KMS-11 (cell line): Measurements from ENCODE around the gene CACNG1.

Source experiments
- H2AFZ ChIP-seq: fragments of 200-600 bp; sonication (generic); 2 replicates; pipeline ENCODE4 v1.6.1; 2016; ENCODE audit warnings: antibody characterized with exemption, mixed run types, low read depth
- H3K27ac ChIP-seq: fragments of 200-600 bp; sonication (generic); 2 replicates; pipeline ENCODE4 v1.6.1; 2016; ENCODE audit warnings: mild to moderate bottlenecking, mixed run types
- H3K27me3 ChIP-seq: fragments of 200-600 bp; sonication (generic); 2 replicates; pipeline ENCODE4 v1.6.1; 2017; ENCODE audit warnings: mild to moderate bottlenecking, low read depth, mixed run types, moderate library complexity; ENCODE audit not compliant: insufficient read depth
- H3K36me3 ChIP-seq: fragments of 200-600 bp; sonication (generic); 2 replicates; pipeline ENCODE4 v1.6.1; 2017; ENCODE audit warnings: mild to moderate bottlenecking, mixed run types; ENCODE audit not compliant: insufficient read depth
- H3K4me1 ChIP-seq: fragments of 200-600 bp; sonication (generic); 2 replicates; pipeline ENCODE4 v1.6.1; 2016; ENCODE audit warnings: mild to moderate bottlenecking, low read depth, mixed run types; ENCODE audit not compliant: poor library complexity, severe bottlenecking
- H3K4me2 ChIP-seq: fragments of 200-600 bp; sonication (generic); 2 replicates; pipeline ENCODE4 v1.7.0; 2016; ENCODE audit warnings: mild to moderate bottlenecking, mixed run types
- H3K4me3 ChIP-seq: fragments of 200-600 bp; sonication (generic); IDR thresholded peaks from 2 replicates; pipeline ENCODE4 v1.6.1; 2017; ENCODE audit warnings: low read depth, low read length, mixed read lengths; ENCODE audit not compliant: insufficient read depth
- H3K79me2 ChIP-seq: fragments of 200-600 bp; sonication (generic); 2 replicates; pipeline ENCODE4 v1.6.1; 2016; ENCODE audit warnings: low read depth, mixed run types; ENCODE audit not compliant: insufficient read depth
- H3K9ac ChIP-seq: fragments of 200-600 bp; sonication (generic); 2 replicates; pipeline ENCODE4 v1.6.1; 2016; ENCODE audit warnings: mild to moderate bottlenecking, mixed run types
- H4K20me1 ChIP-seq: fragments of 200-600 bp; sonication (generic); 2 replicates; pipeline ENCODE4 v1.6.1; 2016; ENCODE audit warnings: mild to moderate bottlenecking, mixed run types; ENCODE audit not compliant: insufficient read depth
- CTCF ChIP-seq: fragments of 200-600 bp; sonication (generic); conservative IDR thresholded peaks from 2 replicates; pipeline ENCODE4 v1.6.1; 2017; ENCODE audit warnings: low read depth, mild to moderate bottlenecking, antibody characterized with exemption, low read length, moderate library complexity, mixed read lengths

CACNG1 gene

GRCh38 chr17:67066717-67067116 is 22.4 kb downstream of the CACNG1 start:
- Histone ChIP-seq H3K27ac (no peak overlapping the region), H3K79me2 (no peaks in the 10 kb centered on the region), H2AFZ (no peak overlapping the region), H4K20me1 (no peaks in the 10 kb centered on the region), H3K4me2 (no peak overlapping the region), H3K9ac (no peak overlapping the region), H3K4me1 (no peaks in the 10 kb centered on the region), H3K36me3 (no peaks in the 10 kb centered on the region), H3K4me3 (no peak overlapping the region), H3K27me3 (no peaks in the 10 kb centered on the region)
- TF ChIP-seq CTCF = no peak

DNA sequence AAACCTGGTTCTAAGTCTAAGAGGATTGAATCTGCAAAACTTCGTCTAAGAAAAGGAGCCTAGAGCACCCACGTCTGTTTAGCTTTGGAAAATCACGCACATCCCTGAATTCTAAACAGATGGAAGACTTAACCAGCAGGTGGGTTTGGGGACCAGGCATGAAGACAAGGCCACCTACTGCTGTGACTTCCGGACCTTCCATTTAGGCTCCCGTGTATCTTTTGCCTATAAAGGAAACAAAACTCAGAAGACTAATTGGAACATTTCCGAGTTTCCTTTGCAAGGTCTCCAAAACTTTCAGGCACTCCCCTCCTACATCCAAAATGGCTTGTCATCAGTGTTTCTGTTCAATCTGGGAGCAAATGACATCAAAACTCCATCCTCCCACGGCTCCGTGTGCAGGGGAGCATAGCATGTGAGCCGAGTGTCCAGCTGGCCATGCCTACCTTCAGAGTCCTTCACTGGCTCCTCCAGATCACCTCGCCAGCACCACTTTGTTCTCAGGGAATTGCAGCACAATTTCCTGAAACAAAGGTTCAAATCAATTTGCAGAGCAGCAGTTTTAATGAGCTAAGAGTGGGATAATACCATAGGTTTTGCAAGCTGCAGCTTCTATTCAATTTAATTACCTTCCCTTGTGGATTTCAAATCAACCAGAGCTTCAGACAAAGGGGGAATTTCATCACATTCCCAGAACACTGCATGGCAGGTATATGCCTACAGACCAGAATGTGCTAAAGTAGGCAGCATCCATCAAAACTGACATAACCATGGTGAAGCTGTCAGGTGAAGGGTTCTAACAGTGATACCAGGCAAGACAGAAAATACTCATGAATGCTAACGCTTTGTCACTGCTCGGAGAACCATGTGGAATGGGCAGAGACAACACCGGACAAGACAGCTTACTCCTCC is 23.5 kb downstream of the CACNG1 start:
- no peaks in the 10 kb centered on the region for H3K79me2 ChIP-seq
- no peaks in the 10 kb centered on the region for H3K36me3 ChIP-seq
- H3K27me3 ChIP-seq = no peaks in the 10 kb centered on the region
- no peak overlapping the region for H3K4me2 ChIP-seq
- H4K20me1 ChIP-seq = no peaks in the 10 kb centered on the region
- H3K9ac ChIP-seq = no peak overlapping the region
- H3K27ac ChIP-seq = no peak overlapping the region
- no peak overlapping the region for H3K4me3 ChIP-seq
- no peak overlapping the region for H2AFZ ChIP-seq
- no peaks in the 10 kb centered on the region for H3K4me1 ChIP-seq
- TF ChIP-seq CTCF = no peak

- Histone ChIP-seq H3K9ac (no peak overlapping the region), H4K20me1 (no peaks in the 10 kb centered on the region), H3K79me2 (no peaks in the 10 kb centered on the region), H3K36me3 (no peaks in the 10 kb centered on the region), H3K4me1 (no peaks in the 10 kb centered on the region), H3K27ac (no peak overlapping the region), H2AFZ (no peak overlapping the region), H3K4me2 (no peak overlapping the region), H3K27me3 (no peaks in the 10 kb centered on the region), H3K4me3 (no peak overlapping the region)
- no peak for TF ChIP-seq CTCF
These were observed 24.6 kb downstream of the CACNG1 start for GRCh38 chr17:67068999-67069398.

DNA sequence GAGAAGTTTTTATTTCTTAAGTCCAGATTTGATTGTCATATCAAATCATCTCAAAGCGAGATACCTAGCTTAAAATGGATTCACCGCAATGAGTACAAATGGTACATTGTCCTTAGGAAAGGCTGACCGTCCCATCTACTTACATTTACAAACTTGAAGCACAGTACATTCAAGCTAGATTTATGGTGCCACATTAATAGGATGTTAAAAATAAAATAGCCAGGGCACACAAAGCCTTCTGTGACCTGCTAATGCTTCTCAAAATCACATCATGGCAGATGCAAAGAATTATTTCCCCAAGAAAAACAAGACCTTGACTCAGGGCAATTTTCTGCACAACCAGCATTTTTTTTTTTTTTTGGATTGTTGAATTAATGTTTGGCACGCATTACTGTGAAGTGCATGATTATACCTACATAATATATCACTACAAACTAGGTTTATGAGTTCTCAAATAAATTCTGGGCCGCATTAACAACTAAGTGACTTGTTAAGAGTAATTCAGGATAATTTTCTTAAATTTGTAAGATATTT is 25.3 kb downstream of the CACNG1 start:
- Histone ChIP-seq H3K4me3 (no peak overlapping the region), H3K4me2 (no peak overlapping the region), H3K79me2 (no peaks in the 10 kb centered on the region), H3K9ac (no peak overlapping the region), H4K20me1 (no peaks in the 10 kb centered on the region), H3K27me3 (no peaks in the 10 kb centered on the region), H3K27ac (no peak overlapping the region), H3K36me3 (no peaks in the 10 kb centered on the region), H2AFZ (no peak overlapping the region), H3K4me1 (no peaks in the 10 kb centered on the region)
- no peak for TF ChIP-seq CTCF
